Endodermal cell (in vitro differentiated cells): ENCODE measurements around the gene RGS5. TPM values are rescaled to one million over a fixed set of nuclear protein-coding genes. Genes with fewer than 3 reads are reported as not detected.
"Not testable (repeated sequence)": the region's sequence is repeated elsewhere in the genome, so short reads cannot be mapped to it uniquely, and the experiment has no call there.

Source experiments
- DNase-seq: peaks from one replicate; pipeline ENCODE4 v3.0.0-alpha.2; 2017
- H3K27ac ChIP-seq: 2 replicates; pipeline ENCODE4 v1.5.1; 2013; ENCODE audit warnings: mild to moderate bottlenecking, low read depth, low read length, moderate library complexity
- H3K27me3 ChIP-seq: 2 replicates; pipeline ENCODE4 v1.6.1; 2013; ENCODE audit warnings: mild to moderate bottlenecking, low read length, moderate library complexity; ENCODE audit not compliant: insufficient read depth, control insufficient read depth, poor library complexity, severe bottlenecking
- H3K36me3 ChIP-seq: 2 replicates; pipeline ENCODE4 v1.7.0; 2013; ENCODE audit warnings: mild to moderate bottlenecking, low read length, moderate library complexity; ENCODE audit not compliant: control insufficient read depth, insufficient read depth
- H3K4me1 ChIP-seq: one replicate; pipeline ENCODE4 v1.7.0; 2013; ENCODE audit warnings: low read length; ENCODE audit not compliant: control insufficient read depth, insufficient read depth
- H3K4me3 ChIP-seq: 2 replicates; pipeline ENCODE4 v1.5.1; 2013; ENCODE audit warnings: mild to moderate bottlenecking, low read length, moderate library complexity
- H3K9ac ChIP-seq: 2 replicates; pipeline ENCODE4 v1.6.1; 2013; ENCODE audit warnings: mild to moderate bottlenecking, low read length, moderate library complexity; ENCODE audit not compliant: poor library complexity, severe bottlenecking; ENCODE audit errors: extremely low read depth
- H3K9me3 ChIP-seq: 2 replicates; pipeline ENCODE4 v1.6.1; 2013; ENCODE audit warnings: mild to moderate bottlenecking, low read length, moderate library complexity; ENCODE audit not compliant: control insufficient read depth
- H3K27ac Mint-ChIP-seq: 2 replicates; pipeline ENCODE4 v1.8.0; 2020; ENCODE audit warnings: mixed read lengths
- H3K27me3 Mint-ChIP-seq: 2 replicates; pipeline ENCODE4 v1.8.0; 2021; ENCODE audit warnings: mild to moderate bottlenecking, mixed read lengths; ENCODE audit not compliant: insufficient read depth
- H3K36me3 Mint-ChIP-seq: 2 replicates; pipeline ENCODE4 v1.8.0; 2020; ENCODE audit warnings: low read depth, mixed read lengths
- H3K4me1 Mint-ChIP-seq: 2 replicates; pipeline ENCODE4 v1.8.0; 2020; ENCODE audit warnings: mixed read lengths
- H3K4me3 Mint-ChIP-seq: 2 replicates; pipeline ENCODE4 v1.8.0; 2020; ENCODE audit warnings: mild to moderate bottlenecking, moderate library complexity, mixed read lengths
- H3K9me3 Mint-ChIP-seq: 2 replicates; pipeline ENCODE4 v1.8.0; 2020; ENCODE audit warnings: mild to moderate bottlenecking, mixed read lengths
- WGBS, 2 experiments: methylation state at CpG; one replicate each; pipeline versions ENCODE4 v1.1.5 to v1.1.7; 2013; ENCODE audit warnings: missing lambda C conversion rate in 2 of 2, mixed read lengths in 1 of 2; ENCODE audit not compliant: insufficient coverage in 1 of 2, insufficient read length in 1 of 2; 5-methylcytosine and 5-hydroxymethylcytosine counted together
- total RNA-seq, 2 donors: library from RNA; stranded (reverse); fragmentation: NEBNext Ultra II Directional in 1 of 2; extraction: Animal tissue kit (Norgen Biotek cat#: 25700) in 1 of 2; gene quantifications; 2 replicates in 1 of 2; 3 replicates in 1 of 2; pipeline ENCODE4 v1.2.1, GENCODE V29; 2021
- TF ChIP-seq, protein P1 (sequence below): fragments of 200-600 bp; sonication (generic); conservative IDR thresholded peaks from 2 replicates; pipeline ENCODE4 v1.5.0; 2021; ENCODE audit warnings: antibody characterized with exemption, mild to moderate bottlenecking

RGS5 gene
- total RNA-seq, 2 donors from 2014 or later, result 48.4 to 88.9 TPM

- Mint-ChIP-seq H3K36me3 (peaks cover 2% of the 10 kb centered on the region), H3K27ac (no peak overlapping the region), H3K4me1 (peaks cover 18% of the 10 kb centered on the region), H3K4me3 (no peak overlapping the region), H3K27me3 (no peaks in the 10 kb centered on the region), H3K9me3 (peaks cover 10% of the 10 kb centered on the region)
- 97% methylated on average over 2 of the region's 3 CpGs; no CpG with 5 or more reads in 1 of the 2 experiments for WGBS, 2 experiments
- Histone ChIP-seq H3K9me3 (peaks cover 5% of the 10 kb centered on the region), H3K4me1 (peaks cover 3% of the 10 kb centered on the region), H3K4me3 (no peak overlapping the region), H3K27me3 (no peaks in the 10 kb centered on the region), H3K9ac (no peak overlapping the region), H3K27ac (no peak overlapping the region), H3K36me3 (no peaks in the 10 kb centered on the region)
- no peak for DNase-seq
- TF ChIP-seq, protein P1, sequence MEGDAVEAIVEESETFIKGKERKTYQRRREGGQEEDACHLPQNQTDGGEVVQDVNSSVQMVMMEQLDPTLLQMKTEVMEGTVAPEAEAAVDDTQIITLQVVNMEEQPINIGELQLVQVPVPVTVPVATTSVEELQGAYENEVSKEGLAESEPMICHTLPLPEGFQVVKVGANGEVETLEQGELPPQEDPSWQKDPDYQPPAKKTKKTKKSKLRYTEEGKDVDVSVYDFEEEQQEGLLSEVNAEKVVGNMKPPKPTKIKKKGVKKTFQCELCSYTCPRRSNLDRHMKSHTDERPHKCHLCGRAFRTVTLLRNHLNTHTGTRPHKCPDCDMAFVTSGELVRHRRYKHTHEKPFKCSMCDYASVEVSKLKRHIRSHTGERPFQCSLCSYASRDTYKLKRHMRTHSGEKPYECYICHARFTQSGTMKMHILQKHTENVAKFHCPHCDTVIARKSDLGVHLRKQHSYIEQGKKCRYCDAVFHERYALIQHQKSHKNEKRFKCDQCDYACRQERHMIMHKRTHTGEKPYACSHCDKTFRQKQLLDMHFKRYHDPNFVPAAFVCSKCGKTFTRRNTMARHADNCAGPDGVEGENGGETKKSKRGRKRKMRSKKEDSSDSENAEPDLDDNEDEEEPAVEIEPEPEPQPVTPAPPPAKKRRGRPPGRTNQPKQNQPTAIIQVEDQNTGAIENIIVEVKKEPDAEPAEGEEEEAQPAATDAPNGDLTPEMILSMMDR, result no peak
These were observed 39.0 kb upstream of the RGS5 start for GRCh38 chr1:163241746-163242145.

GRCh38 chr1:163240705-163241104 is 38.0 kb upstream of the RGS5 start:
- Histone ChIP-seq H3K27me3 (no peaks in the 10 kb centered on the region), H3K4me3 (no peak overlapping the region), H3K9me3 (peaks cover 5% of the 10 kb centered on the region), H3K4me1 (peaks cover 3% of the 10 kb centered on the region), H3K27ac (no peak overlapping the region), H3K36me3 (no peaks in the 10 kb centered on the region), H3K9ac (no peak overlapping the region)
- Mint-ChIP-seq H3K4me1 (peaks cover 18% of the 10 kb centered on the region), H3K9me3 (peaks cover 10% of the 10 kb centered on the region), H3K4me3 (no peak overlapping the region), H3K27ac (no peak overlapping the region), H3K36me3 (peaks cover 2% of the 10 kb centered on the region), H3K27me3 (no peaks in the 10 kb centered on the region)
- 96% methylated on average over 3 of the region's 3 CpGs for WGBS, 2 experiments
- TF ChIP-seq, protein P1, result no peak
- DNase-seq, result no peak

GRCh38 chr1:163233643-163234042 is 30.9 kb upstream of the RGS5 start:
- WGBS, 2 experiments, result 91 to 93% methylated on average over 2 to 3 of the region's 3 CpGs
- H3K4me1 ChIP-seq, H3K27me3 Mint-ChIP-seq, H3K4me1 Mint-ChIP-seq, H3K27ac ChIP-seq, H3K36me3 Mint-ChIP-seq, H3K27ac Mint-ChIP-seq, DNase-seq, H3K9ac ChIP-seq, H3K9me3 ChIP-seq, H3K4me3 Mint-ChIP-seq, H3K36me3 ChIP-seq, H3K27me3 ChIP-seq, H3K4me3 ChIP-seq: not testable (repeated sequence)
- peaks cover 17% of the 10 kb centered on the region for H3K9me3 Mint-ChIP-seq

DNA sequence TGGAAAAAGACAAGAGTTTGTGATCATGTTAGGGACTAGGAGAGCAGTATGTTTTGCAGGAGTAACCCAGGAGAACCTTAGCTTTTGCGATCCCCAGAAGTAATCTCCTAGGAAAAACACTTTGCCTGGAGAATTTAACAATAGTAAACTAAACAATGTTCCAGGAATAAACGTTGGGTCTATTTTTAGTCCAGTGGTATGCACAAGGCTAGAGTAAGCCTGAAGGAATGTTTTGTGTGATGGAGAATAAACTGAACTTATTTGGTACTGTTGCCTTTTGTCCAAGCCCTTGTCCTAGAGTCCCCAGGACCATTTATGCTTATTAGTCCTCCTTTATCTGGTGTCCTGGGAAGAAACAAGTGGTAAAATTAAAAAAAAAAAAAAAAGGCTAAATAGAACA is 28.7 kb upstream of the RGS5 start:
- no peak overlapping the region for H3K9ac ChIP-seq
- H3K4me1 ChIP-seq, result peaks cover 5% of the 10 kb centered on the region
- H3K27ac ChIP-seq, result no peak overlapping the region
- Mint-ChIP-seq H3K4me3 (no peak overlapping the region), H3K27ac (no peak overlapping the region), H3K36me3 (peaks cover 11% of the 10 kb centered on the region), H3K9me3 (peaks cover 36% of the 10 kb centered on the region), H3K4me1 (no peaks in the 10 kb centered on the region), H3K27me3 (no peaks in the 10 kb centered on the region)
- no peak overlapping the region for H3K4me3 ChIP-seq
- H3K27me3 ChIP-seq, result no peaks in the 10 kb centered on the region
- no peaks in the 10 kb centered on the region for H3K36me3 ChIP-seq
- TF ChIP-seq, protein P1, result no peak
- WGBS, 2 experiments, result 86% methylated on average over 2 of the region's 2 CpGs; no CpG with 5 or more reads in 1 of the 2 experiments
- no peak for DNase-seq
- H3K9me3 ChIP-seq, result peaks cover 25% of the 10 kb centered on the region
